Mesenchymal stem cell (in vitro differentiated cells and primary cell): Measurements from ENCODE around the gene CD58.
"Not testable (repeated sequence)": the region's sequence is repeated elsewhere in the genome, so short reads cannot be mapped to it uniquely, and the experiment has no call there.

Experiments
- DNase-seq: peaks from one replicate; pipeline ENCODE4 v3.0.0-alpha.2; 2013
- H2AFZ ChIP-seq: one replicate; pipeline ENCODE4 v1.6.1; 2013; ENCODE audit warnings: low read depth, mild to moderate bottlenecking, control low read depth, inconsistent platforms, low read length, moderate library complexity
- H2AK5ac ChIP-seq: 2 replicates; pipeline ENCODE4 v1.6.1; 2013; ENCODE audit warnings: low read length, moderate library complexity, mild to moderate bottlenecking, inconsistent platforms; ENCODE audit not compliant: severe bottlenecking
- H2BK120ac ChIP-seq: one replicate; pipeline ENCODE4 v1.6.1; 2013; ENCODE audit warnings: low read depth, mild to moderate bottlenecking, inconsistent platforms, low read length, moderate library complexity
- H2BK12ac ChIP-seq, 2 experiments: one replicate each; pipeline ENCODE4 v1.6.1; 2013; ENCODE audit warnings: inconsistent platforms in 2 of 2, low read length in 2 of 2, mild to moderate bottlenecking in 2 of 2, moderate library complexity in 2 of 2, control low read depth in 1 of 2
- H2BK15ac ChIP-seq: one replicate; pipeline ENCODE4 v1.6.1; 2013; ENCODE audit warnings: mild to moderate bottlenecking, low read depth, inconsistent platforms; ENCODE audit not compliant: poor library complexity, severe bottlenecking
- H2BK5ac ChIP-seq: 2 replicates; pipeline ENCODE4 v1.6.1; 2013; ENCODE audit warnings: low read depth, mild to moderate bottlenecking, low read length, control low read depth, inconsistent platforms; ENCODE audit not compliant: poor library complexity, severe bottlenecking
- H3K14ac ChIP-seq, 2 experiments: one replicate each; pipeline ENCODE4 v1.6.1; 2013; ENCODE audit warnings: inconsistent platforms in 2 of 2, low read length in 2 of 2, control low read depth in 1 of 2, mild to moderate bottlenecking in 1 of 2, moderate library complexity in 1 of 2
- H3K18ac ChIP-seq, 2 experiments: one replicate each; pipeline ENCODE4 v1.6.1; 2013; ENCODE audit warnings: inconsistent platforms in 2 of 2, low read length in 2 of 2, control low read depth in 1 of 2, low read depth in 1 of 2, mild to moderate bottlenecking in 1 of 2
- H3K23ac ChIP-seq, 2 experiments: one replicate each; pipeline ENCODE4 v1.6.1; 2013; ENCODE audit warnings: inconsistent platforms in 2 of 2, low read length in 2 of 2, mild to moderate bottlenecking in 2 of 2, moderate library complexity in 2 of 2, control low read depth in 1 of 2
- H3K27ac ChIP-seq: 2 replicates; pipeline ENCODE4 v1.5.1; 2013; ENCODE audit warnings: mild to moderate bottlenecking, moderate library complexity, low read length, control low read depth, inconsistent platforms; ENCODE audit not compliant: poor library complexity, severe bottlenecking
- H3K27me3 ChIP-seq, 2 experiments: 2 replicates each; pipeline versions ENCODE4 v1.6.1 to v1.7.0; 2013; ENCODE audit warnings: low read length in 2 of 2, mild to moderate bottlenecking in 2 of 2, moderate library complexity in 2 of 2, control low read depth in 1 of 2, inconsistent platforms in 1 of 2; ENCODE audit not compliant: control insufficient read depth in 1 of 2, insufficient read depth in 1 of 2
- H3K36me3 ChIP-seq, 2 experiments: 2 replicates each; pipeline versions ENCODE4 v1.6.1 to v1.7.0; 2013; ENCODE audit warnings: low read length in 2 of 2, control low read depth in 1 of 2, inconsistent platforms in 1 of 2, low read depth in 1 of 2, mild to moderate bottlenecking in 1 of 2; ENCODE audit not compliant: insufficient read depth in 2 of 2, control insufficient read depth in 1 of 2
- H3K4ac ChIP-seq, 2 experiments: one replicate each; pipeline ENCODE4 v1.6.1; 2013; ENCODE audit warnings: inconsistent platforms in 2 of 2, low read length in 2 of 2, mild to moderate bottlenecking in 2 of 2, moderate library complexity in 2 of 2, control low read depth in 1 of 2, low read depth in 1 of 2
- H3K4me1 ChIP-seq: 2 replicates; pipeline ENCODE4 v1.6.1; 2013; ENCODE audit warnings: low read depth, low read length, control low read depth; ENCODE audit not compliant: control insufficient read depth, insufficient read depth
- H3K4me2 ChIP-seq: 2 replicates; pipeline ENCODE4 v1.6.1; 2013; ENCODE audit warnings: low read length, mild to moderate bottlenecking, inconsistent platforms; ENCODE audit not compliant: poor library complexity, severe bottlenecking
- H3K4me3 ChIP-seq, 2 experiments: 2 replicates each; pipeline versions ENCODE4 v1.5.1 to v1.7.0; 2013; ENCODE audit warnings: low read length in 2 of 2, mild to moderate bottlenecking in 2 of 2, control low read depth in 1 of 2, low read depth in 1 of 2; ENCODE audit not compliant: insufficient read depth in 1 of 2
- H3K79me1 ChIP-seq: replicated peaks from 2 replicates; pipeline ENCODE4 v1.6.1; 2013; ENCODE audit warnings: mild to moderate bottlenecking, control low read depth, low read length, inconsistent platforms; ENCODE audit not compliant: poor library complexity, severe bottlenecking
- H3K9ac ChIP-seq: 2 replicates; pipeline ENCODE4 v1.7.0; 2013; ENCODE audit warnings: mild to moderate bottlenecking, low read length, moderate library complexity
- H3K9me3 ChIP-seq: 2 replicates; pipeline ENCODE4 v1.7.0; 2013; ENCODE audit warnings: mild to moderate bottlenecking, low read length; ENCODE audit not compliant: control insufficient read depth
- H4K8ac ChIP-seq: one replicate; pipeline ENCODE4 v1.6.1; 2013; ENCODE audit warnings: inconsistent platforms, mild to moderate bottlenecking, low read length, moderate library complexity
- H4K91ac ChIP-seq: one replicate; pipeline ENCODE4 v1.6.1; 2013; ENCODE audit warnings: mild to moderate bottlenecking, low read length, inconsistent platforms
- WGBS: methylation state at CpG from one replicate; pipeline ENCODE4 v1.1.7; 2013; ENCODE audit warnings: mixed read lengths; 5-methylcytosine and 5-hydroxymethylcytosine counted together

CD58 gene

DNA sequence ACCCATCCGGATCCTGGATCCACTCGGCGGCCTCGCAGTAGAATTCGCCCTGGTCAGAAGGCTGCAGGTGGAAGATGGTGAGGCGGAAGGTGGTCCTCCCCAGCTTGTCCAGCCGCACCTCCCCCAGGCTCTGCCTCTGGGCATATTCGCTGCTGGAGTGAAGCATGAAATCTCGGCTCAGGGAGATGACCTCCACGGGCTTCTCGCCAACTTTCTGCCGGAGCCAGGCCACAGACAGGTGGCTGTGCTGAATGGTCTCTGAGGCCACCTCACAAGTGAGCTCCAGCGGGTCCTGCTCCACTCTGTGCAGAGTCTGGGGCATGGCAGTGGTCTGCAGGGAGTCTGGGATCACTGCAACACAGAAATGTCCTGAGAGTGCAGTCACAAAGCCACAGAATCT, 43.0 kb upstream of the CD58 start:
- H2BK120ac ChIP-seq, DNase-seq, H3K14ac ChIP-seq, H2AK5ac ChIP-seq, H3K23ac ChIP-seq, H3K4me2 ChIP-seq, H3K18ac ChIP-seq, H2BK12ac ChIP-seq, H3K4me1 ChIP-seq, H3K4me3 ChIP-seq, H3K79me1 ChIP-seq, H3K27me3 ChIP-seq, H4K91ac ChIP-seq, H2BK5ac ChIP-seq, H2AFZ ChIP-seq, H3K9me3 ChIP-seq, H3K9ac ChIP-seq, H3K4ac ChIP-seq, H4K8ac ChIP-seq, H3K27ac ChIP-seq, H2BK15ac ChIP-seq, H3K36me3 ChIP-seq: not testable (repeated sequence)
- WGBS: 93% methylated on average over 6 of the region's 13 CpGs

DNA sequence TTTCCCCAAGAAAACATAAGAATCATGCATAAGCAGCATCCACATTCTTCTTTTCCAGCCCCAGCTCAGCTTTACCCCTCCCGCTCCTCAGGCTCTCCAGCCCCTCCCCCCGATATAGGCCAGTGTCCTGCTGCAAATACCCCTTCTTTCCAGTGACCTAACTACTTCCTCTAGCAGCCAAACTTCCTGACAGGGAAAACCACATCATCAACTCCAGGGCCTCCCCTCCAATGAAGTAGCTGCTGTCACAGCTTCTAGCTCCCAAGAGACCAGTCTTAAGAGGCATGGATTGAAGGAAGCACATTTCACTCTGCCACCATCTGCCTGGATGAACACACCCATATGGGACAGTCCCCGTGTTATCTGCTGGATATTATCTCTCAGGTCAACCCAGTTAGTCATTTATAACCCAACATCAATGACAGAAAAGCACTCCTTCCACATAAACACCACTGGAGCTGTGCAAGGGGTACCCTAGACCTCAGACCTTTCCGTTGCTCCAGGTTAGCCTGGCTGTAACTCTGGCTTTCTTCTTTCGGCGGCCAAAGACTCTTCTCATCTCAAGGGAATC, 39.1 kb upstream of the CD58 start:
- H3K4me3 ChIP-seq, H3K9ac ChIP-seq, H3K27me3 ChIP-seq, H3K23ac ChIP-seq, H2BK5ac ChIP-seq, H2BK120ac ChIP-seq, H2AFZ ChIP-seq, H3K79me1 ChIP-seq, H2BK15ac ChIP-seq, H4K91ac ChIP-seq, H3K4me1 ChIP-seq, H3K27ac ChIP-seq, H3K4ac ChIP-seq, H3K36me3 ChIP-seq, H3K9me3 ChIP-seq, H4K8ac ChIP-seq, H3K18ac ChIP-seq, H3K14ac ChIP-seq, DNase-seq, H3K4me2 ChIP-seq, H2AK5ac ChIP-seq, H2BK12ac ChIP-seq: not testable (repeated sequence)
- WGBS: 68% methylated on average over 6 of the region's 6 CpGs

DNA sequence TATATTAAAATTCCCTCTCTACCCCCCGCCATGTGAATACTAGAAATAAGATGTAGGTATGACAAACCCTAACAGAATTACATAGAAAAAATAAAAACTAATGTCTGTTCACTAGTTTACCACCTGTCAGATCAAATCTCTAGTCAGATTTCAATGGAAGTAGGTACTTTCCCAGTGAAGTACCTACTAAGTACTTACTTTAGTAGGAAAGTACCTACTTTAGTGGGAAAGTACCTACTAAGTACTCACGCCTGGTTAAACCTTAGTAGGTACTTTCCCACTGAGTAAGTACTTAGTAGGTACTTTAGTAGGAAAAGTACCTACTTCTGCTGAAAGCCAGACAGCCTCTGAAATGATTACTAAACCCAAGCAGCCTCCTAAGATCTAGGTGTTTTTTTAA, 38.0 kb upstream of the CD58 start:
- not testable (repeated sequence) for H2BK120ac ChIP-seq, H3K27ac ChIP-seq, DNase-seq, H4K91ac ChIP-seq, H2AK5ac ChIP-seq, H3K79me1 ChIP-seq, H4K8ac ChIP-seq, H3K27me3 ChIP-seq, H2BK15ac ChIP-seq, H3K36me3 ChIP-seq, H3K14ac ChIP-seq, H3K4me2 ChIP-seq, H3K18ac ChIP-seq, H2BK12ac ChIP-seq, H2AFZ ChIP-seq, H3K9me3 ChIP-seq, H3K9ac ChIP-seq, H3K4ac ChIP-seq, H2BK5ac ChIP-seq, H3K4me1 ChIP-seq, H3K23ac ChIP-seq, H3K4me3 ChIP-seq
- WGBS: no CpG with 5 or more reads among the region's 2 CpGs

DNA sequence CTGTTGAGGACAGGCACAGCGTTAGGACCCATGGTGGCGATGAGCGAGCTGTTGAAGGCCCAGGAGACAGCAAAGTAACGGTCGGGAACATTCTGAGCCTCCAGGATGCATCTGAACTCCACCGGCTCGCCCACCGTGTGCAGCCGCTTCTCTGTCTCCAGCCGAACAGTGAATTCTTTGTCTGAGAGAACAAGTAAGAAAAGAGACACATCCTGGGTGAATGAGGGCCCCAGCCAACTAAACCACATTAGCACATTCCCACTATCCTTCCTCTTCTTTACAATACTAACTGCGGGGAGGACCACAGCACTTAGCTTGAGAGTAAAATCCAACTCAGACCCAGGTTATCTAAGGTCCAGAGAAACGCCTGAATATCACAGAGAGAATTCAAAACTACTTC, 37.3 kb upstream of the CD58 start:
- not testable (repeated sequence) for DNase-seq, H3K18ac ChIP-seq, H2BK120ac ChIP-seq, H3K27ac ChIP-seq, H2BK5ac ChIP-seq, H2BK15ac ChIP-seq, H2BK12ac ChIP-seq, H2AK5ac ChIP-seq, H2AFZ ChIP-seq, H3K23ac ChIP-seq, H3K36me3 ChIP-seq, H3K9ac ChIP-seq, H3K27me3 ChIP-seq, H3K4ac ChIP-seq, H3K9me3 ChIP-seq, H3K4me3 ChIP-seq, H3K4me2 ChIP-seq, H3K4me1 ChIP-seq, H4K91ac ChIP-seq, H3K79me1 ChIP-seq, H4K8ac ChIP-seq, H3K14ac ChIP-seq
- 83% methylated on average over 4 of the region's 12 CpGs for WGBS
